HG02588 (cell line): Measurements from ENCODE around the gene EFNA4.

Source experiments
- ATAC-seq: cut with Tn5 transposase; IDR thresholded peaks from one replicate; pipeline ENCODE4 v1.9.1; 2021; ENCODE audit warnings: mild to moderate bottlenecking, moderate library complexity; ENCODE audit not compliant: unreplicated experiment

Gene EFNA4

DNA sequence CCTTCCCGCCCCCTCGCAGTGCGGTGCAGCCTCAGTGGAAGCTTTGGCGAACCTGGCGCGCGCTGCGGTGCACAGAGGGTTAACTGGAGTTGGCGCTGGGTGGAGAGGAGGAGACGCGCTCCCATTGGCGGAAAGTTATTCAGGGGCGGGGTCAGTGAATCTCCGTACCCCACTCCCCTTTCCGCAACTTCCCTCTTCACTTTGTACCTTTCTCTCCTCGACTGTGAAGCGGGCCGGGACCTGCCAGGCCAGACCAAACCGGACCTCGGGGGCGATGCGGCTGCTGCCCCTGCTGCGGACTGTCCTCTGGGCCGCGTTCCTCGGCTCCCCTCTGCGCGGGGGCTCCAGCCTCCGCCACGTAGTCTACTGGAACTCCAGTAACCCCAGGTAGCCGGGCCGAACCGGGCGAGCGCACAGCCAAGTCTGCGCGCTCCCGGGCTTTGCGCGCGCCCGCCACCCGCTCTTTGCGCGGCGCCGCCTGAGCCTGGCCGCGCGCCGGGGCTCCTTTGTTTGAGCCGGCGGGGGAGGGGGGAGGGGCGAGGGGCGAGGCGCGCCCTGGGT is at the start of gene EFNA4:
Gene EFNA4 (plus strand): TSS at position 191 of the 561 bp plus-strand sequence. CDS start 84 bp downstream, at position 275.
- no peak for ATAC-seq

DNA sequence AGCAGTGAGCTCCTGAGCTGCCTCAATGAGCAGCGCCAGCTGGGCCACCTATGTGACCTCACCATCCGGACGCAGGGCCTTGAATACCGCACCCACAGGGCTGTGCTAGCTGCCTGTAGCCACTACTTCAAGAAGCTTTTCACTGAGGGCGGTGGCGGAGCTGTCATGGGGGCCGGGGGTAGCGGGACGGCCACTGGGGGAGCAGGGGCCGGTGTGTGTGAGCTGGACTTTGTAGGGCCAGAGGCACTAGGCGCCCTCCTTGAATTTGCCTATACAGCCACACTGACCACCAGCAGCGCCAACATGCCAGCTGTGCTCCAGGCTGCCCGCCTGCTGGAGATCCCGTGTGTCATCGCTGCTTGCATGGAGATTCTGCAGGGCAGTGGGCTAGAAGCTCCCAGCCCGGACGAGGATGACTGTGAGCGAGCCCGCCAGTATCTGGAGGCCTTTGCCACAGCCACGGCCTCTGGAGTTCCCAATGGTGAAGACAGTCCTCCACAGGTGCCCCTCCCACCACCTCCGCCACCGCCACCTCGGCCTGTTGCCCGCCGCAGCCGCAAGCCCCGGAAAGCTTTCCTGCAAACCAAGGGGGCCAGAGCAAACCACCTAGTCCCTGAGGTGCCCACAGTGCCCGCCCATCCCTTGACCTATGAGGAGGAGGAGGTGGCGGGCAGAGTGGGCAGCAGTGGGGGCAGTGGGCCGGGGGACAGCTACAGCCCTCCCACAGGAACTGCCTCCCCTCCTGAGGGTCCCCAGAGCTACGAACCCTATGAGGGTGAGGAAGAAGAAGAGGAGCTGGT is 48.6 kb upstream of the EFNA4 start:
- ATAC-seq = no peak

GRCh38 chr1:155015527-155016230 is 47.9 kb upstream of the EFNA4 start:
- no peak for ATAC-seq

- no peak for ATAC-seq
Measured at GRCh38 chr1:155016231-155016831, 47.2 kb upstream of the EFNA4 start.

DNA sequence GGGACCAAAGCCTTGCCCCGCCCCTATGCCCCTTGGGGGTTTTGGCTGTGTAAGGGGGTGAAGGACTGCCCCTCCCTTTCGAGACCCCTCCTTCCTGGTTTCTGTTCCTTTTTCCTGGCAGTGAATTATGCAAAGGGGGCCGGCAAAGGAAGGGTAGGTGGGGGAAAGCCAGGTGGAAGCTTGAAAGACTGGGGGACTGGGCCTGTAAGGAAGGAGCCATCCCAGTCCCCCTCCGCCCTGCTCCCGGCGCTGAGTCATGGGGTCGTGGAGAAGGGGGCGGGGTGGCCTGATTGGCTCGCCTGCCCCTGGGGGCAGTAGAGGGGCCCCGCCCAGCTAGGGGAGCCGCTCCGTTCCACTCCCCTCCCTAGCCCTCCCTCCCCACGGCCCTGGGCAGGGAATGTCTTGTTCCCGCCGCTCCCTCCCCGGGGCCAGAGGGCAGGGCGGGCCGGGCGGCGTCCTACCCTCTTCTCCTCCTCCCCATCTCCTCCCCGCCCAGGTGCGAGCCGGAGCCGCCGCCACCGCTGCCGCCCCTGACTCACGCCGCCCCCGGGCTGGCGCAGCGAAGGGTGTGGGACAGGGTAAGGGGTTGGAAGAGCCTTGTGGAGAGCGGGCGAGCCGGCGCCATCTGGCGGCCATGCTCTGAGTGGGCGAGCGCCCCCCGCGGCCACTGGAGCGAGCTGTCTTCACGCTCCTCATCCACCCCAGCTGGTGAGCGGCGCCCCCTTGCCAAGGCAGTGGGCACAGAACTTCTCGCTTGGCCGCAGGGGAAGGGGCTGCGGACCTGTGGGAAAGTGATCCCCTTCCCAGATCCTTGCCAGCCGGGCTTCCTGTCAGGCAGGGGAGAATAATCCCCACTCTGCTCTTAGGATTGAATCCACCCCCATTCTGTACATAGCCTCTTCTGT is 46.2 kb upstream of the EFNA4 start:
- ATAC-seq = peak; percentile 70

- ATAC-seq = no peak
Measured at GRCh38 chr1:155017946-155018316, 45.6 kb upstream of the EFNA4 start.

DNA sequence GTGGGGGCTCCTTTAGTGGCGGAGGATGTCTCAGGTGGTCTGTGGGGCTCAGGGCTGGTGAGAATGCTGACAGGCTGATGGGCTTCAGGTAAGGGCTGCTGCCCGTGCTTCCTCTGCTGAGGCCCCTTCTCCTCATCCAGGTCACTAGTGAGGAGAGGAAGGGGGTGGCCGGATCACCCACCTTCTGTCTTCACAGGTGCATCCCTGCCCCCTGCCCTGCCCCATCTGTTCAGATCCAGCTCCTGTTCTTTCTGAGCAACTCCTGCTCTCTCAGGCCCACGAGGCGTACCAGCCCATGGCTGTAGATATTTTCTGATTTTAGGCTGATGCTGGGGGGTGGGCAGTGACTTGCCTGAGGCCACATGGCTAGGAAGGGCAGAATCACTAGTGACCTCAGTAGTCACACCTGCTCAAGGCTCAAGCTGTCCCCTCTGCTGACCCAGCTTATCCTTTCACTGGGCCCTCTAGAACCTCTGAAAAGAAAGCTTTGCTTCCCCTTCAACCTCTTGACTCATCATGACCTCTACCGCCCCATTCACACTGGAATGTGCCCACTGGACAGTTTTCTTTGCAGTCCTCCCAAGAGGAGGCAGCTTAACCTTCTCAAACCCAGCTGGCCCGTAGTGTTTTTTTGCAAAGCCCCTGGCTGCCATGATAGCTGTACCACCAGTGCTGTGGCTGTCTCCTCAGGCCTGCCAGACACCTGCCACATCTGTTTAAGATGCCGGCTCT is 44.8 kb upstream of the EFNA4 start:
- no peak for ATAC-seq

GRCh38 chr1:155019377-155020245 is 43.9 kb upstream of the EFNA4 start:
- ATAC-seq = no peak

GRCh38 chr1:155022136-155022926 is 41.2 kb upstream of the EFNA4 start:
- no peak for ATAC-seq

DNA sequence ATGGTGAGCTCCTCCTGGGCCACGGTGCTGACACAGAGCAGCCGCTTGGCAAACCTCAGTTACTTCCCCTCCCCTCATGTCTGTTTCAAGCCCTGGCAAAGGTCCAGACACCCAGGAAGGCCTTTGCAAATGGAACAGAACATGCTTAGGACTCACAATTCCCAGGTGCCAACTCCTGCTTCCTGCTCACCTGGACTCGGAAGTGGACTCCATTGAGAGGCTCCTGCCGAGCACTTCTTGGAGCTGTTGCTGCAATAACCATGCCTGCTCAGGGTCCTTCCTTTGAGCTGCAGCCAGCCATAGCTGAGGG is 40.7 kb upstream of the EFNA4 start:
- no peak for ATAC-seq

- ATAC-seq = no peak
Measured at GRCh38 chr1:155023627-155024026, 39.9 kb upstream of the EFNA4 start.

DNA sequence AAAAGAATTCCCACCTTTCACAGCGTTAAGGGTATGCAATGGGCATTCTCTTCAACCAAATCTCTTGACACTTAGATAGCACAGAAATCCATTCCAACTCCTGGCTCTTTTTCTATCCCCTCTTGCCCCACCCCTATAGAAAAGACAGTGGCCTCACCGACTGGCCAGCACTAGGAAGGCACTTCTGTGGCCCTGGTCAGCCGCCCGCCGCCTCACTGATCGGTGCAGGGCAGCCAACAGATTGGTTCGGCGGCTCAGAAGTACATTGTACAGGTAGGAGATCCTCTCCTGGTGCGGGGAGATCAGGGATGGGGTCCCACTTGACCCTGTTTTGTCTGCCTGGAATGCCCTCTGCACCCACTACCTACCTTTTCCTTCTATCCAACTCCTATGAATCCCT is 39.2 kb upstream of the EFNA4 start:
- no peak for ATAC-seq

- no peak for ATAC-seq
Measured at GRCh38 chr1:155026154-155026553, 37.4 kb upstream of the EFNA4 start.

- no peak for ATAC-seq
Measured at GRCh38 chr1:155026588-155026987, 37.0 kb upstream of the EFNA4 start.

GRCh38 chr1:155029513-155030242 is 33.9 kb upstream of the EFNA4 start:
- ATAC-seq = no peak

GRCh38 chr1:155030243-155030795 is 33.2 kb upstream of the EFNA4 start:
- ATAC-seq = no peak

DNA sequence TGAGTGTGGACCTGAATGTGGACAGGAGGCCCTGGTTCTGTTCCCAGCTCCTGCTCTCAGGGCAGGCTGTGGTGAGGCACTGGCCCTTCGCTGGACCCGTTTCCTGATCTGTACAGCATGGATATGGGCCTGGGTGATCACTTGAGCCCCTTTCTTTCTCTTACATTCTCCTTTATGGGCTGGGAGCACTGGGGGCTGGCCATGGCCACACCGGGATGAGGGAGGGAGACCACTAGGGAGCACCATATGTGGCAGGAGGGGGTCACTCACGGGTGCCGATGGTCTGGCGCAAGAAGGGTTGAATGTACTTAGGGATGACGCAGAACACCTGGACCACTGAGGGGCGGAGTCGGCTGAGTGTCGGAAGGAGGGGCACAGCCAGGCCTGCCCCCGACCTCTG is 32.6 kb upstream of the EFNA4 start:
- ATAC-seq = no peak
